Activated CD4-positive, alpha-beta memory T cell treated with anti-CD3 and anti-CD28 coated beads for 36 hours (primary cell): ENCODE data around the gene BEST3. TPM values are rescaled to one million over a fixed set of nuclear protein-coding genes. Genes with fewer than 3 reads are reported as not detected.

ENCODE experiments used
- CTCF ChIA-PET: fragments of 350-600 bp; sonication (Branson Sonifier 250); formaldehyde crosslinking; loops from one replicate; lab custom pipeline; 2021; ENCODE audit warnings: antibody characterized with exemption, inconsistent platforms; lab: Charles Lee
- POLR2A ChIA-PET: fragments of 350-600 bp; sonication (Branson Sonifier 250); formaldehyde crosslinking; loops from one replicate; lab custom pipeline; 2021; ENCODE audit warnings: antibody characterized with exemption; lab: Charles Lee
- DNase-seq: peaks from one replicate; pipeline ENCODE4 v3.0.0-alpha.2; 2020
- H3K27ac Mint-ChIP-seq: one replicate; pipeline ENCODE4 v1.8.0; 2021; ENCODE audit warnings: mixed read lengths
- H3K27me3 Mint-ChIP-seq: one replicate; pipeline ENCODE4 v1.8.0; 2021; ENCODE audit warnings: mixed read lengths
- H3K36me3 Mint-ChIP-seq: one replicate; pipeline ENCODE4 v1.8.0; 2021; ENCODE audit warnings: mixed read lengths
- H3K4me1 Mint-ChIP-seq: one replicate; pipeline ENCODE4 v1.8.0; 2021; ENCODE audit warnings: low read depth, mixed read lengths
- H3K4me3 Mint-ChIP-seq: one replicate; pipeline ENCODE4 v1.8.0; 2021; ENCODE audit warnings: mild to moderate bottlenecking, mixed read lengths
- H3K9me3 Mint-ChIP-seq: one replicate; pipeline ENCODE4 v1.8.0; 2021; ENCODE audit warnings: mixed read lengths
- intact Hi-C: fragments of 100-400 bp; cut with micrococcal nuclease; formaldehyde crosslinking; loops from one replicate; pipeline ENCODE4 v1.15.1; 2023
- total RNA-seq, 2 experiments: library from RNA; stranded (reverse); gene quantifications; one replicate each; pipeline ENCODE4 v1.2.3, GENCODE V29; 2021

Gene BEST3
- total RNA-seq, 2 experiments from 2014 or later = not detected

DNA sequence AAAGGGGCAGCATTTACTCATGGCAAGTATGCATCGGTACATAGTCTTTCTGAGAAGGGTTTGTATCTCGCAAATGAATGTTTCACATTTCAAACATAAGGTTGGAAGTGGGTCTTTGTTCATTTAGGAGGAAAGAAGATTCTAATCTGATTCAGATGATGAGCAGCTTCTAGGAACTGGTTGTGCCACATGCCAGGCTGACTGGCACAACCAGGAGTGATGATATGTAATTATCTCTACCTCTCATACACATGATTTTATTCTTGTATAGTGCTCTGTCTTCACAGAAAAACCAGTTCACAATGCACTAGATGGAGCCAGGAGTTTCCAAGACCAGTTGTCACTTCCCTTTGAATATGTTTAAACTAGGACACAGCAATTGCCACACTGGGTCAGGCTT lies 13.7 kb upstream of the BEST3 start:
- peaks cover 8% of the 10 kb centered on the region for H3K27me3 Mint-ChIP-seq
- DNase-seq = no peak
- intact Hi-C loops = no loop called here
- no peaks in the 10 kb centered on the region for H3K36me3 Mint-ChIP-seq
- no peak overlapping the region for H3K4me3 Mint-ChIP-seq
- no peak overlapping the region for H3K27ac Mint-ChIP-seq
- no peaks in the 10 kb centered on the region for H3K4me1 Mint-ChIP-seq
- no peaks in the 10 kb centered on the region for H3K9me3 Mint-ChIP-seq
- POLR2A ChIA-PET = no interaction called here
- CTCF ChIA-PET = no interaction called here

DNA sequence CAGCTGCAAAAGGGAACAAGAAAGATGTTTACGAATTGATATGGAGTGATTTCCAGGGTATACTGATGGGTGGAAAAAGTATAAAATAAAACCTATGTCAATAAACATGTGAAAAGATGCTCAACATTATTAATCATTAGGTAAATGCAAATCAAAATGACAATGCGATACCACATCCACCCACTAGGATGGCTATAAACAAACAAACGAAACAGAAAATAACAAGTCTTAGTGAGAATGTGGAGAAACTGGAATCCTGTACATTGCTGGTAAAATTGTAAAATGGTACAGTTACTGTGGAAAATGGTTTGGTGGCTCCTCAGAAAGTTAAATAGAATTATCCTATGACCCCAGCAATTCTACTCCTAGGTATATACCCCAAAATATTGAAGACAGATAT lies 9.5 kb upstream of the BEST3 start:
- no peak for DNase-seq
- no peak overlapping the region for H3K27ac Mint-ChIP-seq
- ChIA-PET CTCF (no interaction called here), POLR2A (no interaction called here)
- intact Hi-C loops = no loop called here
- H3K9me3 Mint-ChIP-seq = no peaks in the 10 kb centered on the region
- peaks cover 21% of the 10 kb centered on the region for H3K27me3 Mint-ChIP-seq
- H3K4me3 Mint-ChIP-seq = no peak overlapping the region
- H3K36me3 Mint-ChIP-seq = no peaks in the 10 kb centered on the region
- no peaks in the 10 kb centered on the region for H3K4me1 Mint-ChIP-seq

DNA sequence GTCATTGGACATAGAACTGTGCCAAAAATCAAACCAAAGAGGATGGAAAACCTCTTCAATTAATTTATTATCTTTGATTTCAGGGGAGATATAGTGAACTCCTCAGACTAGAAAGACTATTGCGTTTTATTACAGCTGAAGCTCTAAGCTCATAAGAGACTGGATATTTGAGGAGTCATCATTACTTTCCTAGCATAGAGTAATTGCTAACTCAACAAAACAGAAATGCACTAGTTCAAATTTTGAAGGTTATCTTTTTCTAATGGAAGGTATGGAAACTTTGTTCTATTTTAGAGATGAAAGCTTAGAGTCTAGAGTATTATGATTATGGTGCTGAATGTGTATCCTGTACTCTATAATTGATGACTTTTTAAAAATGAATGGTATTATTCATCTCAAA lies 5.3 kb upstream of the BEST3 start:
- POLR2A ChIA-PET = no interaction called here
- H3K4me1 Mint-ChIP-seq = no peaks in the 10 kb centered on the region
- H3K27ac Mint-ChIP-seq = no peak overlapping the region
- intact Hi-C loops = no loop called here
- peaks cover 24% of the 10 kb centered on the region for H3K27me3 Mint-ChIP-seq
- H3K4me3 Mint-ChIP-seq = no peak overlapping the region
- DNase-seq = no peak
- no peaks in the 10 kb centered on the region for H3K9me3 Mint-ChIP-seq
- no peaks in the 10 kb centered on the region for H3K36me3 Mint-ChIP-seq
- CTCF ChIA-PET = no interaction called here

- POLR2A ChIA-PET = no interaction called here
- DNase-seq = no peak
- Mint-ChIP-seq H3K27me3 (peaks cover 20% of the 10 kb centered on the region), H3K4me3 (no peak overlapping the region), H3K27ac (no peak overlapping the region), H3K9me3 (no peaks in the 10 kb centered on the region), H3K4me1 (no peaks in the 10 kb centered on the region), H3K36me3 (no peaks in the 10 kb centered on the region)
- CTCF ChIA-PET = no interaction called here
- intact Hi-C loops = no loop called here
Measured at GRCh38 chr12:69703146-69703642, 4.1 kb upstream of the BEST3 start.

- Mint-ChIP-seq H3K4me3 (no peak overlapping the region), H3K27me3 (peaks cover 17% of the 10 kb centered on the region), H3K36me3 (no peaks in the 10 kb centered on the region), H3K4me1 (no peaks in the 10 kb centered on the region), H3K9me3 (no peaks in the 10 kb centered on the region), H3K27ac (no peak overlapping the region)
- intact Hi-C loops = no loop called here
- ChIA-PET CTCF (no interaction called here), POLR2A (no interaction called here)
- DNase-seq = no peak
Measured at GRCh38 chr12:69701826-69702225, 2.7 kb upstream of the BEST3 start.

DNA sequence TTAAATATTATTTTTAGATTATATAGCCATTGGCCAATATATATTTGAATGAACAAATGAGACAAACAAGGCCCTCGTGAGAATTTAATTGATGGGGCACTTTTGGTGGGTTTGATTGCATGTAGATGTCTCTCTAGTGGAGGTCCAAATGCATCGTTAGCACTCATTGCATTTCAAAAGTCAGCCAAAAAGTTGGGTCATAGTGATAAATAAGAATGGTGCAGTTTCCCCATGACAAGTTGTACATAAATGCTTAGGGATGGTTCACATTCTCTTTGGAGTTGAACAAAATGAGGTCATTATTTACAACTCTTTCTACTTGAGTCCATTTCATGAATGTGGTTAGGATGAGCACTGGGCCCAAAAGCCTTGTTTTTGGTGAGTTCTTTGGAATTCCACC lies 1.0 kb downstream of the BEST3 start:
- Mint-ChIP-seq H3K27me3 (peaks cover 5% of the 10 kb centered on the region), H3K4me1 (no peaks in the 10 kb centered on the region), H3K27ac (no peak overlapping the region), H3K36me3 (no peaks in the 10 kb centered on the region), H3K4me3 (no peak overlapping the region), H3K9me3 (no peaks in the 10 kb centered on the region)
- DNase-seq = no peak
- CTCF ChIA-PET = no interaction called here
- intact Hi-C loops = no loop called here
- POLR2A ChIA-PET = no interaction called here

GRCh38 chr12:69694123-69694522 lies 5.0 kb downstream of the BEST3 start:
- ChIA-PET POLR2A (no interaction called here), CTCF (interaction anchor here (1.4 kb wide), 1 partner anchor 55 kb away, joined by 3 read pairs; no protein-coding TSS in a partner anchor)
- Mint-ChIP-seq H3K36me3 (no peaks in the 10 kb centered on the region), H3K4me1 (peaks cover 4% of the 10 kb centered on the region), H3K27me3 (no peaks in the 10 kb centered on the region), H3K27ac (no peak overlapping the region), H3K9me3 (no peaks in the 10 kb centered on the region), H3K4me3 (no peak overlapping the region)
- DNase-seq = no peak
- intact Hi-C loops = no loop called here

DNA sequence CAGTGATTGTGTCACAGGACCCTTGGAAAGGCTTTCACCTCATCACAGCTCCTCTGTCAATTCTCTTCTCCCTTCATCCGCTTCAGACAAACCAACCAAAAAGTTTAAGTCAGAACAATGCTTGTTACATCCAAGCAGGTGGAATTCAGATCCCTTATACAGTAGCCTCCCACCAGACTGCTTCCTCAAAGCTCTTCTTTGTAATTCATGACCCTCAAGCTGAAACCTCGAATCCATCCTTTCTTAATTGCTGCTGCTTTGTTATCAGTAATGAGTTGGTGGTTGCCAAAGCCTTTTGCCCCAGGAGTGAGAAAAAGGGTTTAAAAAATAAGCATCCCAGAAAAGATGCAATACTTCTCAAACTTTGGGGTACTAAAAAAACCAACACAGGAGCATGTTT lies 9.5 kb downstream of the BEST3 start:
- no peak for DNase-seq
- H3K4me3 Mint-ChIP-seq = no peak overlapping the region
- intact Hi-C loops = no loop called here
- peaks cover 2% of the 10 kb centered on the region for H3K27me3 Mint-ChIP-seq
- no peak overlapping the region for H3K27ac Mint-ChIP-seq
- H3K9me3 Mint-ChIP-seq = no peaks in the 10 kb centered on the region
- CTCF ChIA-PET = no interaction called here
- H3K4me1 Mint-ChIP-seq = peaks cover 6% of the 10 kb centered on the region
- POLR2A ChIA-PET = no interaction called here
- H3K36me3 Mint-ChIP-seq = no peaks in the 10 kb centered on the region

- ChIA-PET POLR2A (no interaction called here), CTCF (no interaction called here)
- intact Hi-C loops = no loop called here
Measured at GRCh38 chr12:69688471-69689427, 10.4 kb downstream of the BEST3 start.

DNA sequence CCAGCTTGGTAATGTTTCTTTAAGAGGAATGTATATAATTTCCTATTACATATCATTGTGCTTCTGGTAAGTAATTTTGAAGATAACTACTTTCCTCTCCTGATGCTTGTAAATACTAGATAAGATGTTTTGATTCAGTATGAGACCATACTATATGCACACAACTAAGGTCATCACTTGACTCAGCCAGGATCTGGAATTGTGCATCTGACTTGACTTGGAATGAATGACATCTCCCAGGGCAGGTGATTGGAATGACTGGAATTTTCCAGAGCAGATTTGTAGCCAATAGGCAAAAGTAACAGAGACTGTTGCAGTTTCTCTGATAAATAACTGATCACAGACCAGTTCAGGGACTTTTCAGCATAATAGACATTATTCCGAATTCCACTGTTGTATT lies 11.1 kb downstream of the BEST3 start:
- POLR2A ChIA-PET = no interaction called here
- H3K4me1 Mint-ChIP-seq = peaks cover 6% of the 10 kb centered on the region
- no peak overlapping the region for H3K4me3 Mint-ChIP-seq

More at GRCh38 chr12:69688471-69689427, 10.4 kb downstream of the BEST3 start:
- peak; percentile 55 for DNase-seq
- Mint-ChIP-seq H3K27me3 (peaks cover 7% of the 10 kb centered on the region), H3K9me3 (no peaks in the 10 kb centered on the region), H3K36me3 (no peaks in the 10 kb centered on the region), H3K4me1 (peaks cover 6% of the 10 kb centered on the region), H3K27ac (no peak overlapping the region), H3K4me3 (no peak overlapping the region)

DNA sequence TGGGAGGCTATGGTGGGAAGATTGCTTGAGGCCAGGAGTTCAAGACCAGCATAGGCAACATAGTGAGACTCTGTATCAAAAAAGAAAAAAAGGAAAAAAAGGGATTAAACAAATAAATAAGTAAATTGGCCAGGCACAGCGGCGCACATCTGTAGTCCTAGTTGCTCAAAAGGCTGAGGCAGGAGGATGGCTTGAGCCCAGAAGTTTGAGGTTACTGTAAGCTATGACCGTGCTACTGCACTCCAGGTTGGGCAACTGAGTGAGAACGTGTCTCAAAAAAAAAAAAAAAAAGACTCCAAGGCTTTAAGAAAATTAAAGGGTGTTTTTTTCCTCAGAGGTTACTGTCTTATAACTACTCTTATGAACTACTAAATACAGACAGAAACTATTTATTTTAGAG lies 11.7 kb downstream of the BEST3 start:
- CTCF ChIA-PET = no interaction called here

More for the DNA sequence above, 11.1 kb downstream of the BEST3 start:
- H3K36me3 Mint-ChIP-seq = no peaks in the 10 kb centered on the region
- no peaks in the 10 kb centered on the region for H3K9me3 Mint-ChIP-seq
- H3K27me3 Mint-ChIP-seq = peaks cover 10% of the 10 kb centered on the region
- H3K27ac Mint-ChIP-seq = no peak overlapping the region
- CTCF ChIA-PET = no interaction called here
- no peak for DNase-seq
- intact Hi-C loops = no loop called here

GRCh38 chr12:69686731-69687130 lies 12.4 kb downstream of the BEST3 start:
- no peaks in the 10 kb centered on the region for H3K36me3 Mint-ChIP-seq
- no peak overlapping the region for H3K4me3 Mint-ChIP-seq
- intact Hi-C loops = no loop called here
- H3K27me3 Mint-ChIP-seq = peaks cover 10% of the 10 kb centered on the region
- H3K4me1 Mint-ChIP-seq = peaks cover 6% of the 10 kb centered on the region
- ChIA-PET POLR2A (no interaction called here), CTCF (no interaction called here)
- no peak for DNase-seq
- H3K9me3 Mint-ChIP-seq = no peaks in the 10 kb centered on the region
- no peak overlapping the region for H3K27ac Mint-ChIP-seq

More for the DNA sequence above, 11.7 kb downstream of the BEST3 start:
- no peaks in the 10 kb centered on the region for H3K9me3 Mint-ChIP-seq
- intact Hi-C loops = no loop called here
- peaks cover 6% of the 10 kb centered on the region for H3K4me1 Mint-ChIP-seq
- H3K27ac Mint-ChIP-seq = no peak overlapping the region
- H3K36me3 Mint-ChIP-seq = no peaks in the 10 kb centered on the region
- H3K27me3 Mint-ChIP-seq = peaks cover 10% of the 10 kb centered on the region
- H3K4me3 Mint-ChIP-seq = no peak overlapping the region
- DNase-seq = no peak
- POLR2A ChIA-PET = no interaction called here

DNA sequence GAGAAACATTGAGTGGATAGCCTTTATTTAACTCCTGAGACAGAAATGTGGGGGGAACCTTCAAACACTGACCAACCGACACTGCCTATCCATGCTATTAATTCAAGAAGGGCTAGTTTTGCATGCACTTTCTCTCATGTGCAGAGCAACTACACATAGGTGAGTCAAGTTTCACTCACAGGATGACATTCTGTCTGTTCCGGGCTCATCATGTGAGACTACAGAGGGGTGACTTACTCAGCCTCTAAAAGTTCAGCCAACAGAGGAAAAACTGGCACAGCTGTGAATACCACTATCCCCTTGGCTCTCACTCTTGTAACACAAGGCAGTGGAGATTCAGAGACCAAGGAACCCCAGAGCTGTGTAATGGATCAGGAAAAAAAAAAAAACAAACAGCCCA lies 13.3 kb downstream of the BEST3 start:
- H3K36me3 Mint-ChIP-seq = no peaks in the 10 kb centered on the region
- ChIA-PET CTCF (no interaction called here), POLR2A (no interaction called here)
- H3K4me3 Mint-ChIP-seq = no peak overlapping the region
- no peaks in the 10 kb centered on the region for H3K9me3 Mint-ChIP-seq
- H3K27ac Mint-ChIP-seq = no peak overlapping the region
- intact Hi-C loops = no loop called here
- H3K4me1 Mint-ChIP-seq = peaks cover 6% of the 10 kb centered on the region
- DNase-seq = no peak
- peaks cover 10% of the 10 kb centered on the region for H3K27me3 Mint-ChIP-seq
